Liver (tissue), 9 donors: ENCODE results near the gene HERC6. TPM values are rescaled to one million over a fixed set of nuclear protein-coding genes. Genes with fewer than 3 reads are reported as not detected.

Experiments
- DNase-seq: peaks from one replicate; pipeline ENCODE4 v3.0.0-alpha.2; 2017; ENCODE audit warnings: low spot score
- H3K27ac ChIP-seq, 2 donors: one replicate each; pipeline ENCODE4 v1.7.0; 2013; ENCODE audit warnings: inconsistent platforms in 2 of 2, low read length in 2 of 2, control low read depth in 1 of 2, low read depth in 1 of 2, mild to moderate bottlenecking in 1 of 2
- H3K27me3 ChIP-seq, 4 donors: one replicate each; pipeline versions ENCODE4 v1.6.1 to v1.7.0; 2013; ENCODE audit warnings: low read length in 3 of 4, inconsistent platforms in 1 of 4, mild to moderate bottlenecking in 1 of 4, moderate library complexity in 1 of 4; ENCODE audit not compliant: control insufficient read depth in 4 of 4, insufficient read depth in 4 of 4
- H3K36me3 ChIP-seq, 4 donors: one replicate each; pipeline versions ENCODE4 v1.6.1 to v1.7.0; 2013; ENCODE audit warnings: low read length in 3 of 4, mild to moderate bottlenecking in 3 of 4, low read depth in 1 of 4, moderate library complexity in 1 of 4; ENCODE audit not compliant: control insufficient read depth in 4 of 4, insufficient read depth in 3 of 4
- H3K4me1 ChIP-seq, 4 donors: one replicate each; pipeline versions ENCODE4 v1.6.1 to v1.7.0; 2013; ENCODE audit warnings: low read length in 3 of 4, mild to moderate bottlenecking in 3 of 4, moderate library complexity in 1 of 4; ENCODE audit not compliant: control insufficient read depth in 4 of 4, insufficient read depth in 4 of 4
- H3K4me3 ChIP-seq, 3 donors: one replicate each; pipeline versions ENCODE4 v1.6.1 to v1.7.0; 2013; ENCODE audit warnings: low read length in 3 of 3, control low read depth in 1 of 3, low read depth in 1 of 3, mild to moderate bottlenecking in 1 of 3
- H3K9ac ChIP-seq, 2 donors: one replicate each; pipeline ENCODE4 v1.7.0; 2013; ENCODE audit warnings: low read length in 2 of 2, mild to moderate bottlenecking in 2 of 2, moderate library complexity in 2 of 2, control low read depth in 1 of 2, low read depth in 1 of 2
- H3K9me3 ChIP-seq, 4 donors: one replicate each; pipeline versions ENCODE4 v1.6.1 to v1.7.0; 2013; ENCODE audit warnings: low read length in 3 of 4; ENCODE audit not compliant: control insufficient read depth in 4 of 4
- EGR1 ChIP-seq, 2 donors: IDR thresholded peaks; 2 replicates each; pipeline ENCODE4 v1.6.1; 2016 to 2018; ENCODE audit warnings: antibody characterized with exemption in 2 of 2, low read depth in 2 of 2
- GABPA ChIP-seq, 2 donors: IDR thresholded peaks in 1 of 2; conservative IDR thresholded peaks in 1 of 2; 2 replicates each; pipeline ENCODE4 v1.6.1; 2016; ENCODE audit warnings: antibody characterized with exemption in 2 of 2, mild to moderate bottlenecking in 1 of 2, moderate library complexity in 1 of 2
- NR2F2 ChIP-seq: IDR thresholded peaks from 2 replicates; pipeline ENCODE4 v1.6.1; 2016; ENCODE audit warnings: antibody characterized with exemption
- RAD21 ChIP-seq, 2 donors: IDR thresholded peaks; 2 replicates each; pipeline ENCODE4 v1.6.1; 2016; ENCODE audit warnings: antibody characterized with exemption in 2 of 2, mild to moderate bottlenecking in 2 of 2
- SP1 ChIP-seq: IDR thresholded peaks from 2 replicates; pipeline ENCODE4 v1.6.1; 2018; ENCODE audit warnings: antibody characterized with exemption, mild to moderate bottlenecking
- TAF1 ChIP-seq: conservative IDR thresholded peaks from 2 replicates; pipeline ENCODE4 v1.6.1; 2016; ENCODE audit warnings: antibody characterized with exemption, mild to moderate bottlenecking
- WGBS: extraction: QIAGEN DNeasy Blood & Tissue Kit; methylation state at CpG from one replicate; pipeline ENCODE4 v1.1.7; 2013; 5-methylcytosine and 5-hydroxymethylcytosine counted together
- polyA plus RNA-seq, 2 donors: library from polyadenylated mRNA; stranded (reverse) in 1 of 2; unstranded in 1 of 2; fragments of 200-250 nt in 1 of 2; fragments of >200 nt in 1 of 2; fragmentation: Nextera tagmentation in 1 of 2; extraction: Ambion mirVana in 1 of 2; gene quantifications; one replicate each; pipeline versions ENCODE4 v1.2.1 to v1.2.3, GENCODE V29; 2013 to 2015
- total RNA-seq, 2 donors: library from RNA; depleted of rRNA; stranded (reverse); fragments of >200 nt; gene quantifications; one replicate each; pipeline ENCODE4 v1.2.3, GENCODE V29; 2014
- TF ChIP-seq, protein P1 (sequence below): fragments of 150-350 bp; IDR thresholded peaks from 2 replicates; pipeline ENCODE4 v1.5.1; 2017; ENCODE audit warnings: improper control_type of control experiment, low read depth, low read length; ENCODE audit not compliant: missing input control
- TF ChIP-seq, protein P2 (sequence below): IDR thresholded peaks from 2 replicates; pipeline ENCODE4 v1.6.1; 2016; ENCODE audit warnings: antibody characterized with exemption, mild to moderate bottlenecking
- TF ChIP-seq, protein P3 (sequence below): IDR thresholded peaks from 2 replicates; pipeline ENCODE4 v1.6.1; 2016; ENCODE audit warnings: antibody characterized with exemption
- TF ChIP-seq, protein P4 (sequence below): IDR thresholded peaks from 2 replicates; pipeline ENCODE4 v1.6.1; 2016; ENCODE audit warnings: antibody characterized with exemption
- TF ChIP-seq, protein P5 (sequence below): IDR thresholded peaks from 2 replicates; pipeline ENCODE4 v1.6.1; 2016; ENCODE audit warnings: antibody characterized with exemption
- donor health status: healthy.
- donor health status: healthy.
- donor health status: healthy.
- donor health status: healthy.
- donor health status: healthy.

Gene HERC6
- total and polyA plus RNA-seq, 4 donors = 1.5 to 3.8 (median 2.6) TPM

DNA sequence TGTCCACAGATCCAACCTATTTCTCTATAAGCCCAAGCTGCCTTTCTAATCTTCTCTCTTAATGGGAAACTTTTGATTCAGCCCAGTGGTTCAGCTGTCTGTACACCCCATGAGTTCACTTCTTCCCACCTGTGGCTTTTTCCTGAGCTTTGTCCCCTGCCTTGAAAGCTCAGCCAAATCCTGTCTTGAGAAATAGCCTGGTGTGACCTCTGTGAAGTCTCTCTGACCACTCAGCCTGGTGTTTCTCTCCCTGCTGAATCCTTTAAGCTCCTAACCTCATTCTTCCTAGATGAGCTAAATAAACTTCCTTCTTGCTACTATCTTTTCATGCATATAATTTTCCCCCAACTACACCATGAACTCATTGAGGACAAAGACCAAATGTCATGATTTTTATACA is 63.0 kb downstream of the HERC6 start:
- DNase-seq = no peak
- Histone ChIP-seq H3K4me3 (no peak overlapping the region), H3K36me3 (peaks cover 0 to 3% (median 0%) of the 10 kb centered on the region in 4 donors), H3K9ac (no peak overlapping the region), H3K27ac (no peak overlapping the region), H3K9me3 (no peaks in the 10 kb centered on the region), H3K27me3 (no peaks in the 10 kb centered on the region), H3K4me1 (no peaks in the 10 kb centered on the region)
- no peak for TF ChIP-seq RAD21 (IDR thresholded peaks at IDR 0.05)
- no peak for TF ChIP-seq SP1
- TF ChIP-seq, protein P1, sequence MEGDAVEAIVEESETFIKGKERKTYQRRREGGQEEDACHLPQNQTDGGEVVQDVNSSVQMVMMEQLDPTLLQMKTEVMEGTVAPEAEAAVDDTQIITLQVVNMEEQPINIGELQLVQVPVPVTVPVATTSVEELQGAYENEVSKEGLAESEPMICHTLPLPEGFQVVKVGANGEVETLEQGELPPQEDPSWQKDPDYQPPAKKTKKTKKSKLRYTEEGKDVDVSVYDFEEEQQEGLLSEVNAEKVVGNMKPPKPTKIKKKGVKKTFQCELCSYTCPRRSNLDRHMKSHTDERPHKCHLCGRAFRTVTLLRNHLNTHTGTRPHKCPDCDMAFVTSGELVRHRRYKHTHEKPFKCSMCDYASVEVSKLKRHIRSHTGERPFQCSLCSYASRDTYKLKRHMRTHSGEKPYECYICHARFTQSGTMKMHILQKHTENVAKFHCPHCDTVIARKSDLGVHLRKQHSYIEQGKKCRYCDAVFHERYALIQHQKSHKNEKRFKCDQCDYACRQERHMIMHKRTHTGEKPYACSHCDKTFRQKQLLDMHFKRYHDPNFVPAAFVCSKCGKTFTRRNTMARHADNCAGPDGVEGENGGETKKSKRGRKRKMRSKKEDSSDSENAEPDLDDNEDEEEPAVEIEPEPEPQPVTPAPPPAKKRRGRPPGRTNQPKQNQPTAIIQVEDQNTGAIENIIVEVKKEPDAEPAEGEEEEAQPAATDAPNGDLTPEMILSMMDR = no peak
- no peak for TF ChIP-seq TAF1
- TF ChIP-seq GABPA (IDR thresholded peaks at IDR 0.05 in 1 of 2, conservative IDR thresholded peaks at IDR 0.05 in 1 of 2) = no peak
- TF ChIP-seq, protein P2, sequence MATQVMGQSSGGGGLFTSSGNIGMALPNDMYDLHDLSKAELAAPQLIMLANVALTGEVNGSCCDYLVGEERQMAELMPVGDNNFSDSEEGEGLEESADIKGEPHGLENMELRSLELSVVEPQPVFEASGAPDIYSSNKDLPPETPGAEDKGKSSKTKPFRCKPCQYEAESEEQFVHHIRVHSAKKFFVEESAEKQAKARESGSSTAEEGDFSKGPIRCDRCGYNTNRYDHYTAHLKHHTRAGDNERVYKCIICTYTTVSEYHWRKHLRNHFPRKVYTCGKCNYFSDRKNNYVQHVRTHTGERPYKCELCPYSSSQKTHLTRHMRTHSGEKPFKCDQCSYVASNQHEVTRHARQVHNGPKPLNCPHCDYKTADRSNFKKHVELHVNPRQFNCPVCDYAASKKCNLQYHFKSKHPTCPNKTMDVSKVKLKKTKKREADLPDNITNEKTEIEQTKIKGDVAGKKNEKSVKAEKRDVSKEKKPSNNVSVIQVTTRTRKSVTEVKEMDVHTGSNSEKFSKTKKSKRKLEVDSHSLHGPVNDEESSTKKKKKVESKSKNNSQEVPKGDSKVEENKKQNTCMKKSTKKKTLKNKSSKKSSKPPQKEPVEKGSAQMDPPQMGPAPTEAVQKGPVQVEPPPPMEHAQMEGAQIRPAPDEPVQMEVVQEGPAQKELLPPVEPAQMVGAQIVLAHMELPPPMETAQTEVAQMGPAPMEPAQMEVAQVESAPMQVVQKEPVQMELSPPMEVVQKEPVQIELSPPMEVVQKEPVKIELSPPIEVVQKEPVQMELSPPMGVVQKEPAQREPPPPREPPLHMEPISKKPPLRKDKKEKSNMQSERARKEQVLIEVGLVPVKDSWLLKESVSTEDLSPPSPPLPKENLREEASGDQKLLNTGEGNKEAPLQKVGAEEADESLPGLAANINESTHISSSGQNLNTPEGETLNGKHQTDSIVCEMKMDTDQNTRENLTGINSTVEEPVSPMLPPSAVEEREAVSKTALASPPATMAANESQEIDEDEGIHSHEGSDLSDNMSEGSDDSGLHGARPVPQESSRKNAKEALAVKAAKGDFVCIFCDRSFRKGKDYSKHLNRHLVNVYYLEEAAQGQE = no peak
- no peak for TF ChIP-seq EGR1 (IDR thresholded peaks at IDR 0.05; ENCODE audit: low read depth in 2 of 2)
- TF ChIP-seq, protein P3, sequence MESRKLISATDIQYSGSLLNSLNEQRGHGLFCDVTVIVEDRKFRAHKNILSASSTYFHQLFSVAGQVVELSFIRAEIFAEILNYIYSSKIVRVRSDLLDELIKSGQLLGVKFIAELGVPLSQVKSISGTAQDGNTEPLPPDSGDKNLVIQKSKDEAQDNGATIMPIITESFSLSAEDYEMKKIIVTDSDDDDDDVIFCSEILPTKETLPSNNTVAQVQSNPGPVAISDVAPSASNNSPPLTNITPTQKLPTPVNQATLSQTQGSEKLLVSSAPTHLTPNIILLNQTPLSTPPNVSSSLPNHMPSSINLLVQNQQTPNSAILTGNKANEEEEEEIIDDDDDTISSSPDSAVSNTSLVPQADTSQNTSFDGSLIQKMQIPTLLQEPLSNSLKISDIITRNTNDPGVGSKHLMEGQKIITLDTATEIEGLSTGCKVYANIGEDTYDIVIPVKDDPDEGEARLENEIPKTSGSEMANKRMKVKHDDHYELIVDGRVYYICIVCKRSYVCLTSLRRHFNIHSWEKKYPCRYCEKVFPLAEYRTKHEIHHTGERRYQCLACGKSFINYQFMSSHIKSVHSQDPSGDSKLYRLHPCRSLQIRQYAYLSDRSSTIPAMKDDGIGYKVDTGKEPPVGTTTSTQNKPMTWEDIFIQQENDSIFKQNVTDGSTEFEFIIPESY = no peak
- TF ChIP-seq, protein P4, sequence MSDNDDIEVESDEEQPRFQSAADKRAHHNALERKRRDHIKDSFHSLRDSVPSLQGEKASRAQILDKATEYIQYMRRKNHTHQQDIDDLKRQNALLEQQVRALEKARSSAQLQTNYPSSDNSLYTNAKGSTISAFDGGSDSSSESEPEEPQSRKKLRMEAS = no peak
- no peak for TF ChIP-seq NR2F2

DNA sequence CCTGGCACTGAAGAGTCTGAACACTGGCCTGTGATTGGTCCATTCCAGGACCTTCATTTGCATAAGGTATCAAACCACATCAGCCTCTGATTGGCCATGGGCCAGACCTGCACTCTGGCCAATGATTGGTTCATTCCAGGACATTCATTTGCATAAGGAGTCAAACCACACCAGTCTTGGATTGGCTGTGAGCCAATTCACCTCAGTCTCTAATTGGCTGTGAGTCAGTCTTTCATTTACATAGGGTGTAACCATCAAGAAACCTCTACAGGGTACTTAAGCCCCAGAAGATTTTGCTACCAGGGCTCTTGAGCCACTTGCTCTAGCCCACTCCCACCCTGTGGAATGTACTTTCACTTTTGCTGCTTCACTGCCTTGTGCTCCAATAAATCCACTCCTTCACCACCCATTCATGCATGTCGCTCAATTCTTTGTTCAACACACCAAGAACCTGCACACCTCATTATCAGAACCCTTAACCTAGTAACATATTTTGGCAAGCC is 64.1 kb downstream of the HERC6 start:
- H3K27ac ChIP-seq = no peak overlapping the region

More for the DNA sequence above, 64.1 kb downstream of the HERC6 start:
- H3K9ac ChIP-seq = no peak overlapping the region
- H3K36me3 ChIP-seq = peaks cover 0 to 3% (median 0%) of the 10 kb centered on the region in 4 donors
- 97% methylated on average over 1 of the region's 1 CpG for WGBS
- no peaks in the 10 kb centered on the region for H3K27me3 ChIP-seq
- DNase-seq = no peak
- H3K4me3 ChIP-seq = no peak overlapping the region
- H3K9me3 ChIP-seq = no peaks in the 10 kb centered on the region
- no peaks in the 10 kb centered on the region for H3K4me1 ChIP-seq
- TF ChIP-seq, protein P4 = no peak
- TF ChIP-seq, protein P5, sequence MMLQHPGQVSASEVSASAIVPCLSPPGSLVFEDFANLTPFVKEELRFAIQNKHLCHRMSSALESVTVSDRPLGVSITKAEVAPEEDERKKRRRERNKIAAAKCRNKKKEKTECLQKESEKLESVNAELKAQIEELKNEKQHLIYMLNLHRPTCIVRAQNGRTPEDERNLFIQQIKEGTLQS = no peak
- TF ChIP-seq RAD21 (IDR thresholded peaks at IDR 0.05) (no peak), TAF1 (no peak)
- TF ChIP-seq, protein P3 = no peak
